Erythroblast (primary cell): ENCODE data around the gene FCHO1.
A peak's percentile ranks its signal among the peaks of the same experiment; 100 is the strongest.
"Not testable (repeated sequence)": the region's sequence is repeated elsewhere in the genome, so short reads cannot be mapped to it uniquely, and the experiment has no call there.

Experiments
- DNase-seq, 2 experiments: peaks; one replicate each; lab custom pipeline; 2025; lab: John Stamatoyannopoulos, UW
- GATA1 ChIP-seq: IDR thresholded peaks from 2 replicates; pipeline ENCODE4 v1.6.1; 2011; ENCODE audit warnings: low read depth, mild to moderate bottlenecking, control low read depth, low read length, moderate library complexity
- POLR2A ChIP-seq: IDR thresholded peaks from 2 replicates; pipeline ENCODE4 v1.6.1; 2011; ENCODE audit warnings: mild to moderate bottlenecking, low read length

FCHO1 gene

DNA sequence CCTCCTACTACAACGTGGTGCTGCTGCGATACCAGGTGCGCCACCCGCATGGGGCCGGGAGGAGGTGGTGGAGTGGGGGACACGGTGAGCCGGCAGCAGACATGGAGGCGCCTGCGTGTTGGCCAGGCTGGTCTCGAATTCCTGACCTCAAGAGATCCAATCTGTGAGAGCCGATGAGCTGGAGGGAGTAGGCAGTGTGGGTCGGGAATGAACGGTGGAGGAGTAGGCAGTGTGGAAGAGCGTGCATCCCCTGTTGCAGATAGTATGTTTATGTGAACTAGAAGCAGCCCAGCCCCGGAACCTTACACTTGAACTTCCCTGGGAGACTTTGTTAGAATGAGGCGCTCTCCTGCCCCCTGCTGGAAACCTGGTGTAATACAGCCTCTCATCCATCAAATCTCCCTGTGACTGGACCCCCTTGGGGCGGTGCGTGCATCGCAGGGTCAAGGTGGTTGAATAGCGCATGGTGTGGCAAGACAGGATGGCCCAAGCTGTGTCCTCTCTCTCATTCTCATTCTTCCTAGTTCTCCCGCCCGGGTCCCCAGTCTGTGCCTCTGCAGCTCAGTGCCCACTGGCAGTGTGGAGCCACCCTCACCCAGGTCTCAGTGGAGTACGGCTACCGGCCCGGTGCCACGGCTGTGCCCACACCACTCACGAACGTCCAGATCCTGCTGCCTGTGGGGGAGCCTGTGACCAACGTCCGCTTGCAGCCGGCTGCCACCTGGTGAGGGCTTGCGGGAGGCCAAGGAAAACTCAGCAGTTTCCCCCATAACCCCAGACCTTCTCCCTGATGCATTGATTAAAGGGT, 33.1 kb downstream of the FCHO1 start:
- DNase-seq, result peak in 1 of 2 experiments; percentile 76
- TF ChIP-seq POLR2A, result no peak
- TF ChIP-seq GATA1, result no peak

- DNase-seq, result no peak
- TF ChIP-seq GATA1, result no peak
- no peak for TF ChIP-seq POLR2A
These were observed 36.1 kb downstream of the FCHO1 start for GRCh38 chr19:17787274-17787913.

DNA sequence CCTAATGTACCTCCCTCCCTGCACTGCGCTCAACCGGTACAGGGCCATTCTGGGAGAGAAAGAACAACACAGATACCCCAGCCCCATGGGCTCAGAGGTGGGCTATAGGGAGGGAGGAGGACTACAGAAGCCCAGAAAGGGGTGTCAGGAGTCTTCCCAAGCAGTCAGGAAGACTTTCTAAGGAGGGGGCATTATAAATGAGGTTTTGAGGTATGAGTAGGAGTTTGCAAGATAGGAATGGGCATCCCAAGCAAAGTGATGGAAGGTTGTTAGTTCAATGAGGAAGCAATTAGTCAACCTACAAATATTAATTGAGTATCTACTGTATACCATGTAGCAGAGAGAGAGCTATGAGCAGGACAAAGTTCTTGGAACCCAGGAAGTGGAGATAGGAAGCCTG, 37.4 kb downstream of the FCHO1 start:
- TF ChIP-seq POLR2A (no peak), GATA1 (no peak)
- no peak for DNase-seq

DNA sequence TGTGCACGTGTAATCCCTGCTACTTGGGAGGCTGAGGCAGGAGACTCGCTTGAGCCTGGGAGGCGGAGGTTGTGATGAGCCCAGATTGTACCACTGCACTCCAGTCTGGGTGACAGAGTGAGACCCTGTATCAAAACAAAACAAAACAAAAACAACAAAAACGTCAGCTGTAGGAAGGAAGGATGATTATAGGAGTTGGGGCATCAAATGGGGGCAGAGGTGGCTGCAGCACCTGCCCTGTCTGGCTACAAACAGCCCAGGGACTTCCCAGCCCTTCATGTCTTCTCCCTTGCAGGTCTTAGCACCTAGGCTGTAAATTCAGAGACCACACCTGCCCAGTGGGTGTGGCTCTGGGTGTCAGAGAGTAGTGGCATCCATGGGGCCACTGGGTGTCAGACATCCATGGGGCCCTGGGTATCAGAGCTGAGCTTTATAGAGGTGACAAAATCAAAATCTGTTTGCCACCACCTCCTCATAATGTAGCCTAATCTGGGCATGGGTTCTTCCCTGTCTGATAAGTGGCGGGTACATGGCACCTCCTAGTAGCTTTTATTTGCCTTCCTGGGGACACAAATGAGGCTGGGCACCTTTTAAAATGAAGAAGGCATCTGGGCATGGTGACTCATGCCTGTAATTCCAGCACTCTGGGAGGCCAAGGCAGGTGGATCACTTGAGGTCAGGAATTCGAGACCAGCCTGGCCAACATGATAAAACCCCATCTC, 38.9 kb downstream of the FCHO1 start:
- DNase-seq, result no peak
- TF ChIP-seq POLR2A (no peak), GATA1 (no peak)

DNA sequence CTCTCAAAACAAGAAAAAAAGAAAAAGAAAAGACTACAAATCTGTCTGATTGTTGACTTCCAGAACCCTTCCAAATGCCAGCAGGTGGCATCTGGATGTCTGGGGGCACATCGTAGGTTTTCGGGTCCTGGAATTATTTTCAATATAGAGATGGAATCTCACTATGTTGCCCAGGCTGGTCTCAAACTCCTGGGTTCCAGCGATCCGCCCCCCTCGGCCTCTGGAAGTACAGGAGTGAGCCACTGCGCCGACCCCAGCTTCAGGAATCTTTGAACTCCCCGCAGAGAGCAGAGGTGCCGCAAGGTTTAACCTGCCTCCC, 43.1 kb downstream of the FCHO1 start:
- no peak for TF ChIP-seq GATA1
- TF ChIP-seq POLR2A, result no peak
- DNase-seq, result no peak

DNA sequence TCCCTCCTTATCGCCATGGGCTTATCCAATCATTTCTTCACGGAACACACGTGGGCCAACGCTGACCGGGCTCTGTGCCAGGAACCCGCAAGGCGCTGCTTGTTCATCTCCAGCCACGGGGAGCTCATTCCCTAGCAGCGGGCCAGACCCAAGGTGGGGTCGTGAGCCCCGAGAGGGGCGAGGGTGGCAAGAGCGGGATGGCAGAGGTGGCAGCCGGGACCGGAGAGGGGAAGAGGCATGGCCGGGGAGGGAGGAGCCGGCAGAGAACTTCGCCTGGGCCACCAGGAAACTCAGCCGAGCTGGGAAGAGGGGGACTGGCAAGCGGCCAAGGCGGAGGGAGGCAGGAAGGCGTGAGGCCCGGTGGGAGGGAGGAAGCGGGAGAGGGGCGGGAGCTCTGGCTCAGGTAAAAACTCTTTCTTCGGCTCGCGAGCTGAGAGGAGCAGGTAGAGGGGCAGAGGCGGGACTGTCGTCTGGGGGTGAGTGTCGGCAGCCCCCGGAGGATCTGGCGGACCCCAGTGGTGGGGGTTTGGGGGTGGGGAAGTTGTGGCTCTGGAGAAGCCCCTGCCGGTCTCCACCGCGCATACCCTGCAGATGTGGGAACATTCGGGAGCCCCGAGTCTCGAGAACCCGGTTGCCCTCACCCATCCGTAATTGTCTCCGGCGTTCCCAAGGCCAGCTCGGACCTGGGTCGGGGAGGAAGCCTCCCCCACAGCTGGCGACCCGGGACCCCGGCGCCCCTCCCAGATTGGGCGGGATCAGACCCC, 43.6 kb downstream of the FCHO1 start, which contains the start of gene B3GNT3:
B3GNT3 (plus strand) TSS at position 408 of the 764 bp plus-strand sequence. CDS start 12,670 bp downstream, outside the sequence.
- TF ChIP-seq POLR2A (no peak), GATA1 (no peak)
- DNase-seq, result peak in 1 of 2 experiments; percentile 42

DNA sequence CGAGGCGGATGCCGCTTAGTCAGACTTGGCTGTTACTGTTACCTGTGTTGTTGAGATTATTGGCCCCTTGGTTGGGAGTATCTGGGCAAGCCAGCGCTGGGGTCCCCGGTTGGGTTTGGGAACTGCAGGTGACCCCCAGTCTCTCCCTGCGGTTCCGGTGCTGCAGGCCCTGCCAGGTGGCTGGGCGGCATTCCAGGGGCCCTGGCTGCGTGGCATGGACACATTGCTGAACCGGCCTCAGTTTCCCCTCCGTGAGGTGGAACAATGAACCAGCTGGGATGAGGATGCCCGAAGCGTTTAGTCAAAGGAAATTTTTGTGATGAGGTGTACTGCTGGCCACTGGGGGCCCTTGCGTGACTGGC, 44.2 kb downstream of the FCHO1 start:
- DNase-seq, result no peak
- TF ChIP-seq GATA1 (no peak), POLR2A (no peak)

DNA sequence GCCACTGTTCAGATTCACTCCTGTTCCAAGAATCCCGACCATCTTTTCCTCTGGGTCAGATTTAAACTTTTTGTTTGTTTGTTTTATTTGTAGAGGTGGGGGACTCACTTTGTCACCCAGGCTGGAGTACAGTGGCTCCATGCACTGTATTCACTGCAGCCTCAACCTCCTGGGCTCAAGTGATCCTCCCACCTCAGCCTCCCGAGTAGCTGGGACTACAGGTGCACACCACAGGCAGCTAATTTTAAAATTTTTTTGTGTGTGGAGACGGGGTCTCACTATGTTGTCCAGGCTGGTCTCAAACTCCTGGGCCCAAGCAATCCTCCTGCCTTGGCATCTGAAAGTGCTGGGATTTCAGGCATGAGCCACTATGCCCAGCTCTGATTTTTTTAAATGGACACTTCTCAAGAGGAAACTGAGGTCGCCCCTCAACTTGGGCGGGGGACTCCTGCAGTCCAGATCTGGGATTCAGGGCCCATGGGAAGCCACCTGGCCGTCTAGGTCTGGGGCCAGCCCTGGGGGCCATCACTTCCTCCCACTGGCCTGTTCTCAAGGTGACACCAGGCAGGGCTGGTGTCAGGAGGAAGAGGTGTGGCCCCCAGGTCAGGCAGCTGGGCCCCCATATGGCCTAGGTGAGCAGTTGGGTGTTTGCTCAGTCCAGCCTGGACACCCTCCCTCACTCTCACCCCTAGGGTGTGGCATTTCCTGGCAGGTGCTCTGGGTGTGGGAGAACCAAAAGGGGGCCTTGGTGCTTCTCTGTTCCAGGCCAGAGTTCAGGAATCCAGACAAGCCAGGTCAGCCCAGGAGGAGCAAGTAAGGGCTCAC, 44.9 kb downstream of the FCHO1 start:
- TF ChIP-seq GATA1 (no peak), POLR2A (no peak)
- no peak for DNase-seq

DNA sequence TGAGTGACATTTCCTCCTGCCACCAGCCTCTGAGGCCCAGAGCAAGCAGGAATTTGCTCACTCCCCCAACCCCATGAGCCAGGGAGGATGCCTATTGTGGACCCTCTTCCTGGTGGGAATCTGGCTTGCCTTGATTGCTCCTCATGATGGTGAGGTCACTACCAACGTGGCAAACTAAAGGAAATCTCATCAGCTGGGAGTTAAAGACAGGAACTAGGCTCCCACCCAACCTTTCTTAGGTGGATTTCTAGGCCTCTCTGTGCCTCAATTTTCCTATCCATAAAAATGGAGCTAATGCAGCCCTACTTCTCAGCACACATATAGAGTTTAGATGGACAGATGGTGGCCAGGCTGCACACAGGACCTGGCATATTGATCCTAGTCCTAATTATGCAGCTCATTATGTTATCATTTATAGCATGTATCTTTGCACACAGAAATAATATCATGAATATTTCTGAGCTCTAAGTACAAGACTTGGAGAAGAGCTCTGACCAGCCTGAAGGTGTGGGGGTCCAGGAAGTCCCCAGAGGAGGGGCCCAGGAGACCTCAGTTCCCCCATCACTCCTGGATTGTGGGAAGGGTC, 45.7 kb downstream of the FCHO1 start:
- DNase-seq, result no peak

GRCh38 chr19:17797424-17798201, 46.3 kb downstream of the FCHO1 start:
- DNase-seq, result peak in 1 of 2 experiments; percentile 22
- TF ChIP-seq GATA1, result no peak
- no peak for TF ChIP-seq POLR2A

More for the DNA sequence above, 45.7 kb downstream of the FCHO1 start:
- no peak for TF ChIP-seq GATA1
- TF ChIP-seq POLR2A, result no peak

GRCh38 chr19:17798599-17798998, 47.3 kb downstream of the FCHO1 start:
- not testable (repeated sequence) for DNase-seq

DNA sequence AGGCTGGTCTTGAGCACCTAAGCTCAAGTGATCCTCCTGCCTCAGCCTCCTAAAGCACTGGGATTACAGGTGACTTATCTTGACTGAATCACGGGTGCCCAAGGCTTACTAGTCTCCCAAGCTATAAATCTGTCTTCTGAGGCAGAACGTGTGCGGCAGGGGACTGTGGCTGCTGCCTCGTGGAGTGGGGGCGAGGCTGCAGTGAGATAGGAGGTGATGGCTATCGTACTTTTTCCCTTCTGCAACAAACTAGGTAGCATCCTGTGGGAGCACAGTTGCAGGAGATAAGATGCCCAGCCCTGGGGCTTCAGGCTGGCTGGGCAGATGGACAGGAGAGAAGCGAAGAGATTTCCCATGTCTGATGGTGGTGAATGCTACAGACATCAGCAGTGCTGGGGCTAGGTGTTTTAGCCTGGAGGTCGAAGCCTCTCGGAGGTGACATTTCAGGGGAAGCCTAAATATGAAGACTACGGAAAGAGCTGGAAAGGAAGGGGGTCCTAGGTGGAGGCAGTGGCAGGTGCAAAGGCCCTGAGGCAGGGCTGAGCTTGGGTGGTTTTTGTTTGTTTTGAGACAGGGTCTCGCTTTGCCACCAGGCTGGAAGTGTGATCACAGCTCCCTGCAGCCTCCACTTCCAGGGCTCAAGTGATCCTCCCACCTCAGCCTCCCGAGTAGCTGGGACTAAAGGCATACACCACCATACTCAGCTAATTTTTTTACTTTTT, 51.0 kb downstream of the FCHO1 start:
- DNase-seq, result no peak
- TF ChIP-seq POLR2A, result no peak
- TF ChIP-seq GATA1, result no peak
